GM12801 (cell line): Measurements from ENCODE around the gene LTBP2.

Experiments
- TF ChIP-seq, protein P1 (sequence below): IDR thresholded peaks from one replicate; pipeline ENCODE4 v1.5.1; 2011; ENCODE audit warnings: control low read depth; ENCODE audit not compliant: insufficient read length; ENCODE audit errors: extremely low read depth

Gene LTBP2

DNA sequence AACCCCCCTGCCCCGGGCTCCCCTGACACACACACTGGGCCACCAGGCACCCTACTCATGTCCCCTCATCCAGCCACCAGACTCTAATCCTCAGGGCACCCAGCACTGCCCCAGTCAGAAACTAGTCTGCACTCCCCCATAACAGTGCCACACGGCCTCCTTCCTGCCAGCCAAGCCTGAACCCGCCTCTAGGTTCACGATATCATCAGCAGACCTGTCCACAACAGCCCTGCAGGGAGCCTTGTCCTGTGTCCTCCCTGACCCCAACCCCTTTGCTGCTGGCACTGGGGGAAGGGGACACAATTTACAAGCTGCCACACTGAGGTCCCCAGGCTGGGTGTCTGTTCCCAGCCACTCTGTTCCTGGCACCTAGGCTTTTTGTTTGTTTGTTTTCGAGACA lies 33.6 kb downstream of the LTBP2 start:
- TF ChIP-seq, protein P1, sequence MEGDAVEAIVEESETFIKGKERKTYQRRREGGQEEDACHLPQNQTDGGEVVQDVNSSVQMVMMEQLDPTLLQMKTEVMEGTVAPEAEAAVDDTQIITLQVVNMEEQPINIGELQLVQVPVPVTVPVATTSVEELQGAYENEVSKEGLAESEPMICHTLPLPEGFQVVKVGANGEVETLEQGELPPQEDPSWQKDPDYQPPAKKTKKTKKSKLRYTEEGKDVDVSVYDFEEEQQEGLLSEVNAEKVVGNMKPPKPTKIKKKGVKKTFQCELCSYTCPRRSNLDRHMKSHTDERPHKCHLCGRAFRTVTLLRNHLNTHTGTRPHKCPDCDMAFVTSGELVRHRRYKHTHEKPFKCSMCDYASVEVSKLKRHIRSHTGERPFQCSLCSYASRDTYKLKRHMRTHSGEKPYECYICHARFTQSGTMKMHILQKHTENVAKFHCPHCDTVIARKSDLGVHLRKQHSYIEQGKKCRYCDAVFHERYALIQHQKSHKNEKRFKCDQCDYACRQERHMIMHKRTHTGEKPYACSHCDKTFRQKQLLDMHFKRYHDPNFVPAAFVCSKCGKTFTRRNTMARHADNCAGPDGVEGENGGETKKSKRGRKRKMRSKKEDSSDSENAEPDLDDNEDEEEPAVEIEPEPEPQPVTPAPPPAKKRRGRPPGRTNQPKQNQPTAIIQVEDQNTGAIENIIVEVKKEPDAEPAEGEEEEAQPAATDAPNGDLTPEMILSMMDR = no peak

DNA sequence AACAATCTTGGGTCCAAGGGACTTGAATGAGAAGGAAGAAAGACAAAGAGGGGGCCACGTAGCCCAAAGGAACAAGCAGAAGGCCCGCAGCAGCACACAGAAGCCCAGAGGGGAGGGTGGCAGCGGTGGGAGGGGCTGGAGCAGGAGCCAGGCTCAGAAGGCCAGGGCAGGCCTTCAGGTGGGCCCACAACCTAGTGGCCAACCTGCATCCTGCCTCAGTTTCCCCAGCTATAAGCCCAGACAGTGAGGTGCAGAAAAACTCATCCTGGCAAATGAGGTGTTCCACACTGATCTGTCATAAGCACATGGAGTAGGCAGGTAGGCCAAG lies 34.1 kb downstream of the LTBP2 start:
- TF ChIP-seq, protein P1 = no peak

DNA sequence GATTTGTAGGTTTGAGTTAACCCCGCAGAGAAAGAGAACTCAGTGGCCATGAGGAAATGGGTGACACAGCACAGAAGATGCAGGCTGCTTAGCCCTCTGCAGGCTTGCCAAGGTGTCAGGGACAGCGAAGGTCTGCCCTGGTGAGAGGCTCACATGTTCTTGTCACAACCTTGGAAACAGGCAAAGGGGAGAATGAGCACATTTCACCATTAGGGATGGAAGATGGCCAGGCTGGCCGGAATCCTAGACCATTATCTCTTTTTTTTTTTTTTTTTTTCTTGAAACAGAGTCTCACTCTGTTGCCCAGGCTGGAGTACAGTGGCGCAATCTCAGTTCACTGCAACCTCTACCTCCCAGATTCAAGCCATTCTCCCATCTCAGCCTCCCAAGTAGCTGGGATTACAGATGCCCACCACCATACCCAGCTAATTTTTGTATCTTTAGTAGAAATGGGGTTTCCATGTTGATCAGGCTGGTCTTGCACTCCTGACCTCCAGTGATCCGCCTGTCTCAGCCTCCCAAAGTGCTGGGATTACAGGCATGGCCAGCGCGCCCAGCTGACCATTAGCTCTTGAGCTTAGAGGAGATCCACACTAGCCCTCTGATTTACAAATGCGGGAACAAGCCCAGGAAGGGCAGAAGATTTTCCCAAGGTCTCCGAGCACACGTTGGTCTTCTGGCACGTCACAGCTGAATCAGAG lies 34.6 kb downstream of the LTBP2 start:
- TF ChIP-seq, protein P1 = no peak

DNA sequence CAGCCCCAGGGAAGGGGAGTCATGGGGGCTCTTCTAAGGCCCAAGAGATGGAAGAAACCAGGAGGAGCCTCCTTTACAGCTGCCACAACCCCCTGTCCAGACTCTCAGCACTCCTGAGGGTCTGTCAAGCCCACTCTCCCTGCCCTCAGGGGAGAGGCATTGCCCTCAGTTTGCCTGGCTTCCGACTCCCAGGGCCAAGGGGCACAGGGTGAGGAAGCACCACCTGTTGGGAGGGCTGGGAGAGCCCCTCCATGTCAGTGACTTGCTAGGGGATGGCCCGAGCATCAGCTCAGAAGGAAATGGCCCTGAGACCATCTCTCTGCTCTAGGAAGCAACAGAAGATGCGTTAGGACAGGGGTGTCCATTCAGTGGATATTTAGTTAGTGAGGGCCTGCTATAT lies 36.1 kb downstream of the LTBP2 start:
- TF ChIP-seq, protein P1 = no peak

DNA sequence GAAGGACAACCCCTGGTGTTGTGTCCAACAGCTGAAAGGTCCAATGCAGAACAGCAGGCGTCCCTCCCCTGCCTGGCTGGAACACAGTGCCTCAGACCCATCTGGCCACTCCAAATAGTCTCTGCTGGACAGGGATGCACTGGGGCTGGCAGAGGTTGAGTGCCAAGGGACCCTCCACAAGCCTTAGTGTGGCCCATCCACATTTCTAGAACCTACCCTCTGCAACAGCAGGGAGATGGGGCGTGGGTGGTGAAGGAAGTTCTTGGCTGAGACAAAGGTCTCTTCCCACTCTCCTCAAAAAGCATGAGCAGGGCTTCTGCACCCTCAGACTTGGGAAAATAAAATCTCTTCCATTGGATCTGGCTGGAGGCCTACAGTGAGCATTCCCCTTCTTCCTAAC lies 36.5 kb downstream of the LTBP2 start:
- TF ChIP-seq, protein P1 = no peak

DNA sequence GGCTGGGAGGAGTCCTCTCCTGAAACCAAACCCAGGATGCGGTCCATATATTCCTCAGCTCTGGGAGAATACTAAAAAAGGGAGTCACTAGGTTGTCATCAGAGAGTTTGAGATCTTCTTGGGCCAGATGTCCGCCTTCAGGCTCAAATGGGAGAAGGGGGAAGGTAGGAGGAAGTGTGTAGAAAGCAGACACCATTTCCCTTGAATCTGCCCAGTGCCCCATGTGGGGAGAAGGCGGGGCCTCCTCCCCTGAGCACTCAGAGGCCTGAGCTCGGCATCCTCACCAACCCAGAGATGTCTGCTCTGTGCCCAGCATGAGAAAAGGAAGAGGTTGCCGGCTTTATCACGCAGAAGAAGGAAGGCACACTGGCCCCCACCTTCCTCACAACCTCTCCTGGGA lies 37.3 kb downstream of the LTBP2 start:
- TF ChIP-seq, protein P1 = no peak

DNA sequence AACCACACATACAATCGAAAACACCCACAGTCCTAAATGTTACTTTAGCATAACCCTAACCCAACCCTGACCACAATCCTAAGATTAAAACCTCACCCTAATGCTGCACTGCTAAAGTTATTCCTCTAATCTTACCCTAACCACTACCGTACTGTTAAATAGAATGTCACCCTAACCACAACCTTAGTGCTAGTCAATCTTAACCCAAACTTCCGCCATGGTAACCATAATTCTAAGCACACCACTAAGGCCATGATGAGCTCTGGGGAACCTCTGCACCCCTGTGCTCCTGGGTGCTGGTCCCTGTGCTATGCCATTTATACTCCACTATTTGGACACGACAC lies 38.0 kb downstream of the LTBP2 start:
- TF ChIP-seq, protein P1 = no peak
